ENCODE results near the gene MTA3.
"Not testable (repeated sequence)": the region's sequence is repeated elsewhere in the genome, so short reads cannot be mapped to it uniquely, and the experiment has no call there.

MTA3 gene

DNA sequence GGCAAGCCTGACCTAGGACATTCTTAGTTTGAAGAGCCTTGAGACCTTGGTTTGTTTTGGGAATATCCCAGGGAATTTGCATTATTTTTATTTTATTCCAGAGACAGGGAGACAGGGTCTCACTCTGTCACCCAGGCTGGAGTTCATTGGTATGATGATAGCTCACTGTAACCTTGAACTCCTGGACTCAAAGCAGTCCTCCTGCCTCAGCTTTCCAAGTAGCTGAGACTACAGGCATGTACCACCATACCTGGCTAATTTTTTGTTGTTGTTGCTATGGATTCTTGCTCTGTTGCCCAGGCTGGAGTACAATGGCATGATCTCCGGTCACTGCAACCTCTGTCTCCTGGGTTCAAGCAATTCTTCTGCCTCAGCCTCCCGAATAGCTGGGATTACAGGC lies 4.8 kb downstream of the MTA3 start:
- Histone ChIP-seq H3K27ac (ENCODE audit: insufficient read depth in 1 of 2, low read depth in 1 of 2, low read length in 2 of 2, poor library complexity in 1 of 2, severe bottlenecking in 2 of 2) (no peak overlapping the region), H3K36me3 (ENCODE audit: control insufficient read depth in 4 of 4, insufficient read depth in 4 of 4, low read length in 3 of 4) (peaks cover 0 to 11% (median under 1%) of the 10 kb centered on the region in 4 experiments), H3K4me3 (ENCODE audit: control insufficient read depth in 1 of 7, extremely low read depth in 1 of 7, insufficient read depth in 4 of 7, low read depth in 2 of 7, low read length in 6 of 7) (no peak overlapping the region), H3K4me1 (ENCODE audit: control extremely low read depth in 1 of 4, control insufficient read depth in 4 of 4, insufficient read depth in 4 of 4, low read length in 3 of 4) (peaks cover 0 to 7% (median 5%) of the 10 kb centered on the region in 4 experiments), H3K9me3 (ENCODE audit: control extremely low read depth in 1 of 5, control insufficient read depth in 4 of 5, insufficient read depth in 2 of 5, low read depth in 1 of 5, low read length in 4 of 5) (no peaks in the 10 kb centered on the region), H3K27me3 (replicated peaks in 2 of 5; ENCODE audit: control insufficient read depth in 4 of 5, insufficient read depth in 5 of 5, low read length in 4 of 5) (peaks cover 0 to 7% (median 0%) of the 10 kb centered on the region in 5 experiments)
- ChIA-PET POLR2A (no interaction called here), CTCF (no interaction called here)
- WGBS (ENCODE audit: insufficient coverage), result no CpG with 5 or more reads among the region's 2 CpGs
- DNase-seq, result no peak

DNA sequence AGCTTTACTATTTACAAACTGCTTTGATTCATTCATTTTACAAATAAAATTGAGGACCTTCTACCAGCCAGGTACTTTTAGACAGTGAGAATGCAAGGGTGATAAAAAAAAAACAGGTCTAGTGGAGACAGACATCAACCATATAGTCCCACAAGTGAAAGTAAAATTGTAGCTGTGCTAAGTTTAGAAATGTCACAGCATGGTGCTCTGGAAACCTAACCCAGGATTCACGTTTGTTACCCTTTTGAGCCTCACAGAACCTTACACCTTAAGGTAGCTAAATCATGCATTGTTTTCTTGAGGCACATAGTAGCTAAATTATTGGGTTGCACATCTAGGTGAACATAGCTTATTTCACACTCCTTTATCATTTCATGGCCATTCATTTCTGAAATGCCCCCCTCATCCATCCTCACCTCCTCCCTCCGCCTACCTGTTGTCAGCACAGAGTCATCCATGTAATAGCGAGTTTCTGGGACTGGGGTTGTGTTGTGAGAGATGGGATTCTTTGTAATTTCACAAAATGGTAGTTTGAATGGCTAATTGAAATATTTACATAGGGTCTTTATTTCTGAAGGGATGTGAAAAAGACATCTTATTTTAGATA lies 7.1 kb downstream of the MTA3 start:
- no CpG with 5 or more reads among the region's 3 CpGs for WGBS (ENCODE audit: insufficient coverage)
- Histone ChIP-seq H3K36me3 (ENCODE audit: control insufficient read depth in 4 of 4, insufficient read depth in 4 of 4, low read length in 3 of 4) (peaks cover 0 to 18% (median under 1%) of the 10 kb centered on the region in 4 experiments), H3K4me1 (ENCODE audit: control extremely low read depth in 1 of 4, control insufficient read depth in 4 of 4, insufficient read depth in 4 of 4, low read length in 3 of 4) (no peaks in the 10 kb centered on the region), H3K27me3 (replicated peaks in 2 of 5; ENCODE audit: control insufficient read depth in 4 of 5, insufficient read depth in 5 of 5, low read length in 4 of 5) (no peaks in the 10 kb centered on the region), H3K27ac (ENCODE audit: insufficient read depth in 1 of 2, low read depth in 1 of 2, low read length in 2 of 2, poor library complexity in 1 of 2, severe bottlenecking in 2 of 2) (no peak overlapping the region), H3K4me3 (ENCODE audit: control insufficient read depth in 1 of 7, extremely low read depth in 1 of 7, insufficient read depth in 4 of 7, low read depth in 2 of 7, low read length in 6 of 7) (no peak overlapping the region), H3K9me3 (ENCODE audit: control extremely low read depth in 1 of 5, control insufficient read depth in 4 of 5, insufficient read depth in 2 of 5, low read depth in 1 of 5, low read length in 4 of 5) (no peaks in the 10 kb centered on the region)
- no peak for DNase-seq
- CTCF ChIA-PET, result no interaction called here
- POLR2A ChIA-PET, result no interaction called here

DNA sequence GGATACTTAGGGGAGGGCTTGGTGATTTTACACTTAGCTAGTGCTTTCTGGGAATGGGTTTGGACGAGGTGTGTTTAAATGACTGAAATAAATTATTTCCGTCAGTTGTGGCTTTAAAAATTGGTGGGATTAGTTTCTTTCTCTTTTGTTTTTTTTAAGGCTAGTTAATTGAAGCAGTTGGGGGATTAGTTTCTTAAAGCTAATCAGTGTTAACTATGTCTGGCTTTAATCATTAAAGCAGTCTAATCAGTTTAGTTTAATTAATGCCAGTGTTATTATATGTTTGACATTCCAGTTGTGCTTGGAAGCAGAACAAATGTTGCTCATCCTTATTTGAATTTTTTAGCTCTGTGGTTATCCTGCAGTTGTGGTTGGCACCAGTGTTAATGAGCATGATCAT lies 10.2 kb downstream of the MTA3 start:
- no peaks in the 10 kb centered on the region for H3K27me3 ChIP-seq (replicated peaks in 2 of 5; ENCODE audit: control insufficient read depth in 4 of 5, insufficient read depth in 5 of 5, low read length in 4 of 5)
- H3K36me3 ChIP-seq (ENCODE audit: control insufficient read depth in 4 of 4, insufficient read depth in 4 of 4, low read length in 3 of 4), result peaks cover 0 to 24% (median under 1%) of the 10 kb centered on the region in 4 experiments
- DNase-seq, result no peak
- no peaks in the 10 kb centered on the region for H3K4me1 ChIP-seq (ENCODE audit: control extremely low read depth in 1 of 4, control insufficient read depth in 4 of 4, insufficient read depth in 4 of 4, low read length in 3 of 4)
- CTCF ChIA-PET, result no interaction called here
- no peak overlapping the region for H3K4me3 ChIP-seq (ENCODE audit: control insufficient read depth in 1 of 7, extremely low read depth in 1 of 7, insufficient read depth in 4 of 7, low read depth in 2 of 7, low read length in 6 of 7)
- WGBS (ENCODE audit: insufficient coverage), result 70% methylated on average over 2 of the region's 2 CpGs
- H3K27ac ChIP-seq (ENCODE audit: insufficient read depth in 1 of 2, low read depth in 1 of 2, low read length in 2 of 2, poor library complexity in 1 of 2, severe bottlenecking in 2 of 2), result no peak overlapping the region
- POLR2A ChIA-PET, result no interaction called here
- no peaks in the 10 kb centered on the region for H3K9me3 ChIP-seq (ENCODE audit: control extremely low read depth in 1 of 5, control insufficient read depth in 4 of 5, insufficient read depth in 2 of 5, low read depth in 1 of 5, low read length in 4 of 5)

DNA sequence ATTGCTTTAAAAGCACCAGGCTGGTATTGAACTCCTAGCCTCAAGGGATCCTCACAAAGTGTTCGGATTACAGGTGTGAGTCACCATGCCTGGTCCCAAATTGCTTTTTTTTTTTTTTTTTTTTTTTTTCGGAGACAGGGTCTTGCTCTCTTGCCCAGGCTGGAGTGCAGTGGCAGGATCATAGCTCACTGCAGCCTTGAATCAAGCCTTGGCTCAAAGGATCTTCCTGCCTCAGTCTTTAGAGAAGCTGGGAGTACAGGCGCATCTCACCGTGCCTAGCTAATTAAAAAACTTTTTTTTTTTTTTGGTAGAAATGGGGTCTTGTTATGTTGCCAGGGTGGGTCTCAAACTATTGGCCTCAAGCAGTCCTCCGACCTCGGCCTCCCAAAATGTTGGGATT lies 12.8 kb downstream of the MTA3 start:
- Histone ChIP-seq H3K36me3 (ENCODE audit: control insufficient read depth in 4 of 4, insufficient read depth in 4 of 4, low read length in 3 of 4) (peaks cover 0 to 17% (median under 1%) of the 10 kb centered on the region in 4 experiments), H3K27ac (ENCODE audit: insufficient read depth in 1 of 2, low read depth in 1 of 2, low read length in 2 of 2, poor library complexity in 1 of 2, severe bottlenecking in 2 of 2) (no peak overlapping the region), H3K4me1 (ENCODE audit: control extremely low read depth in 1 of 4, control insufficient read depth in 4 of 4, insufficient read depth in 4 of 4, low read length in 3 of 4) (no peaks in the 10 kb centered on the region), H3K9me3 (ENCODE audit: control extremely low read depth in 1 of 5, control insufficient read depth in 4 of 5, insufficient read depth in 2 of 5, low read depth in 1 of 5, low read length in 4 of 5) (no peaks in the 10 kb centered on the region), H3K27me3 (replicated peaks in 2 of 5; ENCODE audit: control insufficient read depth in 4 of 5, insufficient read depth in 5 of 5, low read length in 4 of 5) (no peaks in the 10 kb centered on the region), H3K4me3 (ENCODE audit: control insufficient read depth in 1 of 7, extremely low read depth in 1 of 7, insufficient read depth in 4 of 7, low read depth in 2 of 7, low read length in 6 of 7) (no peak overlapping the region)
- ChIA-PET CTCF (interaction anchor here (0.7 kb wide), 1 partner anchor 1705 kb away, joined by 3 read pairs; no protein-coding TSS in a partner anchor), POLR2A (no interaction called here)
- WGBS (ENCODE audit: insufficient coverage), result no CpG with 5 or more reads among the region's 6 CpGs
- DNase-seq, result no peak

DNA sequence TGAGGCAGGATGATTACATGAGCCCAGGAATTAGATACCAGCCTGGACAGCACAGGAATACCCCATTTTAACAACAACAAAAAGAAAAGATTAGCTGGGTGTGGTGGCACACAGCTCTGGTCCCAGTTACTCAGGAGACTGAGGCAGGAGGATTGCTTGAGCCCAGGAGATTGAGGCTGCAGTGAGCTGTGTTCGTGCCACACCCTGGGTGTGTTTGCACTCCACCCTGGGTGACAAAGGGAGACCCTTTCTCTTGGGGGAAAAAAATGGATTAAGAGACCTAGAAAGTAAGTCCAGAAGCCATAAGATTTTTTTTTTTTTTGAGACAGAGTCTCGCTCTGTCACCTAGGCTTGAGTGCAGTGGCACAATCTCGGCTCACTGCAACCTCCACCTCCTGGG lies 16.2 kb downstream of the MTA3 start:
- 100% methylated on average over 2 of the region's 3 CpGs for WGBS (ENCODE audit: insufficient coverage)
- POLR2A ChIA-PET, result interaction anchor here (0.6 kb wide), 1 partner anchor 17 kb away, joined by 3 read pairs; no protein-coding TSS in a partner anchor

DNA sequence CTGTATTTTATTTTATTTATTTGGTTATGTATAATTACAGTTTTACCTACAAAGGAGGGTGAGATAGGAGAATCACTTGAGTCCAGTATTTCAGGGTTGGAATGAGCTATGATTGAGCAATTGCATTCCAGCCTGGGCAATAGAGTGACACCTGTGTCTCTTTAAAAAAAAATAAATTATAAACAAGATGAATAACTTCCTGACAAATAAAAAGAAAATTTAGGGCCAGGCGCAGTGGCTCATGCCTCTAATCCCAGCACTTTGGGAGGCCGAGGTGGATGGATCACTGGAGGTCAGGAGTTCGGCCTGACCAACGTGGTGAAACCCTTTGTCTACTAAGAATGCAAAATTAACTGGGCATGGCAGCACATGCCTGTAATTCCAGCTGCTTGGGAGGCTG lies 17.3 kb downstream of the MTA3 start:
- no peak for DNase-seq
- WGBS (ENCODE audit: insufficient coverage), result 98% methylated on average over 4 of the region's 4 CpGs
- no peak overlapping the region for H3K4me3 ChIP-seq (ENCODE audit: control insufficient read depth in 1 of 7, extremely low read depth in 1 of 7, insufficient read depth in 4 of 7, low read depth in 2 of 7, low read length in 6 of 7)
- no peak overlapping the region for H3K27ac ChIP-seq (ENCODE audit: insufficient read depth in 1 of 2, low read depth in 1 of 2, low read length in 2 of 2, poor library complexity in 1 of 2, severe bottlenecking in 2 of 2)
- POLR2A ChIA-PET, result no interaction called here
- H3K4me1 ChIP-seq (ENCODE audit: control extremely low read depth in 1 of 4, control insufficient read depth in 4 of 4, insufficient read depth in 4 of 4, low read length in 3 of 4), result no peaks in the 10 kb centered on the region
- H3K27me3 ChIP-seq (replicated peaks in 2 of 5; ENCODE audit: control insufficient read depth in 4 of 5, insufficient read depth in 5 of 5, low read length in 4 of 5), result no peaks in the 10 kb centered on the region
- H3K36me3 ChIP-seq (ENCODE audit: control insufficient read depth in 4 of 4, insufficient read depth in 4 of 4, low read length in 3 of 4), result peaks cover 0 to 8% (median under 1%) of the 10 kb centered on the region in 4 experiments
- CTCF ChIA-PET, result no interaction called here
- H3K9me3 ChIP-seq (ENCODE audit: control extremely low read depth in 1 of 5, control insufficient read depth in 4 of 5, insufficient read depth in 2 of 5, low read depth in 1 of 5, low read length in 4 of 5), result no peaks in the 10 kb centered on the region

More for the DNA sequence above, 16.2 kb downstream of the MTA3 start:
- H3K27ac ChIP-seq (ENCODE audit: insufficient read depth in 1 of 2, low read depth in 1 of 2, low read length in 2 of 2, poor library complexity in 1 of 2, severe bottlenecking in 2 of 2); H3K4me3 ChIP-seq (ENCODE audit: control insufficient read depth in 1 of 7, extremely low read depth in 1 of 7, insufficient read depth in 4 of 7, low read depth in 2 of 7, low read length in 6 of 7); DNase-seq; H3K4me1 ChIP-seq (ENCODE audit: control extremely low read depth in 1 of 4, control insufficient read depth in 4 of 4, insufficient read depth in 4 of 4, low read length in 3 of 4); H3K27me3 ChIP-seq (replicated peaks in 2 of 5; ENCODE audit: control insufficient read depth in 4 of 5, insufficient read depth in 5 of 5, low read length in 4 of 5); H3K9me3 ChIP-seq (ENCODE audit: control extremely low read depth in 1 of 5, control insufficient read depth in 4 of 5, insufficient read depth in 2 of 5, low read depth in 1 of 5, low read length in 4 of 5); CTCF ChIA-PET: not testable (repeated sequence)
- peaks cover 0 to 13% (median under 1%) of the 10 kb centered on the region in 4 experiments for H3K36me3 ChIP-seq (ENCODE audit: control insufficient read depth in 4 of 4, insufficient read depth in 4 of 4, low read length in 3 of 4)

DNA sequence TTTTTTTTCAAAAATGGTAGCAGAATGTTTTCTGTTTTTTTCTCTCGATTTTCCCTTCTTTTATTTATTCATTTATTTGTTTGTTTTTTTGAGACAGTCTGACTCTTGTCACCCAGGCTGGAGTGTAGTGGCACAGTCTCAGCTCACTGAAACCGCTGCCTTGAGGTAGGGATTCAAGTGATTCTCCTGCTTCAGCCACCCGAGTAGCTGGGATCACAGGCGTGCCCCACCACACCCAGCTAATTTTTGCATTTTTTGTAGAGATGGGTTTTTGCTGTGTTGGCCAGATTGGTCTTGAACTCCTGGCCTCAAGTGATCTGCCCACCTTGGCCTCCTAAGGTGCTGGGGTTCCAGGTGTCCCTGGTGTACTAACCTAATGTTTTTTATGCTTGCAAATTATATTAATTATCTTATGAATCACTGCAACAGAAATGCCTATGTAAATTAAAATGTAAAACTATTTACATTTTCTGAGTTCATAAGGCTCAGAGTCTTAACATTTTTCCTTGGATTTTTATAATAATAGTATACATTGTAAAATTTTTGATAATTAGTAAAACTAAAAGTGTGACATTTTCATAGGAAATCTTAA lies 19.2 kb downstream of the MTA3 start:
- H3K4me3 ChIP-seq (ENCODE audit: control insufficient read depth in 1 of 7, extremely low read depth in 1 of 7, insufficient read depth in 4 of 7, low read depth in 2 of 7, low read length in 6 of 7), result no peak overlapping the region
- no peak overlapping the region for H3K27ac ChIP-seq (ENCODE audit: insufficient read depth in 1 of 2, low read depth in 1 of 2, low read length in 2 of 2, poor library complexity in 1 of 2, severe bottlenecking in 2 of 2)
- no peaks in the 10 kb centered on the region for H3K27me3 ChIP-seq (replicated peaks in 2 of 5; ENCODE audit: control insufficient read depth in 4 of 5, insufficient read depth in 5 of 5, low read length in 4 of 5)
- WGBS (ENCODE audit: insufficient coverage), result no CpG with 5 or more reads among the region's 4 CpGs
- ChIA-PET POLR2A (no interaction called here), CTCF (no interaction called here)
- DNase-seq, result no peak
- no peaks in the 10 kb centered on the region for H3K4me1 ChIP-seq (ENCODE audit: control extremely low read depth in 1 of 4, control insufficient read depth in 4 of 4, insufficient read depth in 4 of 4, low read length in 3 of 4)
- H3K36me3 ChIP-seq (ENCODE audit: control insufficient read depth in 4 of 4, insufficient read depth in 4 of 4, low read length in 3 of 4), result peaks cover 0 to 3% (median 0%) of the 10 kb centered on the region in 4 experiments
- no peaks in the 10 kb centered on the region for H3K9me3 ChIP-seq (ENCODE audit: control extremely low read depth in 1 of 5, control insufficient read depth in 4 of 5, insufficient read depth in 2 of 5, low read depth in 1 of 5, low read length in 4 of 5)

Data from common myeloid progenitor, CD34-positive (primary cell).